SK-MEL-5 (cell line): ENCODE results near the gene SGMS1. TPM values are rescaled to one million over a fixed set of nuclear protein-coding genes. Genes with fewer than 3 reads are reported as not detected.
"Not testable (repeated sequence)": the region's sequence is repeated elsewhere in the genome, so short reads cannot be mapped to it uniquely, and the experiment has no call there.

Experiments used
- DNase-seq: peaks from one replicate; pipeline ENCODE4 v3.0.0-alpha.2; 2016; ENCODE audit warnings: low read depth, low spot score
- in situ Hi-C: cut with HindIII; loops from 2 replicates; pipeline ENCODE4 v1.10.0; 2016; ENCODE audit warnings: low sequenced_read_pairs, high pct_unique_total_duplicates, low pct_unique_long_range_greater_than_20kb
- small RNA-seq, 2 experiments: library from RNA; depleted of rRNA; stranded (forward); fragments of <200 nt; gene quantifications; one replicate each; pipeline ENCODE3, GENCODE V24; 2014
- total RNA-seq: library from RNA; depleted of rRNA; stranded (reverse); fragments of >200 nt; shearing (Covaris generic); gene quantifications from 2 replicates; pipeline ENCODE4 v1.2.3, GENCODE V29; 2014; rRNA removed

SGMS1 gene
- total RNA-seq, 1 experiment from 2014 or later, result 5.8 TPM

GRCh38 chr10:50280049-50280841 is 343.5 kb downstream of the SGMS1 start:
- in situ Hi-C loops, result no loop called here
- DNase-seq, result no peak

GRCh38 chr10:50279489-50279888 is 344.3 kb downstream of the SGMS1 start:
- in situ Hi-C loops, result no loop called here
- no peak for DNase-seq

DNA sequence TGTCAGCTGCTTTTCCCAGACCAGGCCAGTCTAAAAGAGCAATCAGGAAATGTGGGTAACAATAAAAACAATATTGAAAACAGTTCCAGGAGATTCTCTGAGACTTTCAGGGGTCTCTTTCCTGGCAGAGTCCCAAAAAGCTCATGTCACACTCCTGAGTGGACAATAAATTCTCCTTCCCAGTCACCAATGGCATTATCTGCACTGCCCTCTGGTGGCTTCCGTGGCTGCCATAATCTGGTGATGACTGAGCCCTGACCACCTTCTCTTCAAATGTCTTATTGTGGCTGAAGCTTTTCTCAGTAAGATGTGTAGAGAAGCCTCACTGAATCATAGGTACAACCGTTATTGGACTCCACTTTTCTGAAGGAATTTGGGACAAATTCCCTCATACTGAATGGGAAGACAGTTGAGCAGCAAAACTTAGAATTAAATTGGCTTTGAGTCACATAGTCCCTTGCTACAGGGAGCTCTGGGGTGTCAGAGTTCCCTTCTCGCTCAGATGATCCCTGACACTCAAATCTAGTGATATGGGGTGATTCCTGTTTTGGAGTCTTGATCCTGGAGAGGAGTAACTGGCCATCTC is 348.0 kb downstream of the SGMS1 start:
- in situ Hi-C loops, result no loop called here
- peak; percentile 51 for DNase-seq

GRCh38 chr10:50272531-50272930 is 351.2 kb downstream of the SGMS1 start:
- no peak for DNase-seq
- in situ Hi-C loops, result no loop called here

GRCh38 chr10:50271564-50272250 is 352.0 kb downstream of the SGMS1 start:
- no peak for DNase-seq
- in situ Hi-C loops, result no loop called here

- DNase-seq, in situ Hi-C loops: not testable (repeated sequence)
Measured at GRCh38 chr10:50267877-50268276, 355.9 kb downstream of the SGMS1 start.

GRCh38 chr10:50262625-50263024 is 361.1 kb downstream of the SGMS1 start:
- DNase-seq, in situ Hi-C loops: not testable (repeated sequence)

DNA sequence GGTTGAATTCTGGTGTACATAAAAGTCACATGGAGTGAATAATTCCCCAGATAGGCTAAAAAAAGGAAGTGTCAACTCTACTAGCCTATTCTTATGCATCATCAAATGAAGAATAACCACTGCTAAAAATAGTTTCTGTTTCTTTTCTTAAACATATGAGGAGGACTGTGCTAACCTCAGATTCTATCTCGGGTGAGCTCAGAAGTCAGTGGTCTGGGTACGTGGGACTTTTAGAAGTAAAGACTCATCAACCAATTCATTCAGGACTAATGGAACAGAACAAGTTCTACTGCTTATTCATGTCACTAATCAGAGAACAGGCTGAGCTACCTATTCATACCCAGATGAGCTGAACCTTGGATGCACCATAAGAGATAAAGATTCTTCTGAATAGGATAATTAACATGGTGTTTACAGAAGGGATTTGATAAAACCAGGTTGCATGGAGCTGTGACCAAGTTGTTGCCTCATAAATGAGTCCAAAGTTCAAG is 362.9 kb downstream of the SGMS1 start:
- no peak for DNase-seq
- in situ Hi-C loops, result no loop called here

Small RNA genes within 50 kb of the gene (small RNA-seq; reads per million reads assigned to genes)
- 0 reads per million in 2 experiments for gene RNU7-107P

Other genes starting within 250 kb of the SGMS1 start
- 1.5 and 5.6 TPM in 2 replicates for gene ASAH2B, start 116.0 kb upstream of the SGMS1 start, total RNA-seq